ENCODE results near the gene PLOD2.

Gene PLOD2

DNA sequence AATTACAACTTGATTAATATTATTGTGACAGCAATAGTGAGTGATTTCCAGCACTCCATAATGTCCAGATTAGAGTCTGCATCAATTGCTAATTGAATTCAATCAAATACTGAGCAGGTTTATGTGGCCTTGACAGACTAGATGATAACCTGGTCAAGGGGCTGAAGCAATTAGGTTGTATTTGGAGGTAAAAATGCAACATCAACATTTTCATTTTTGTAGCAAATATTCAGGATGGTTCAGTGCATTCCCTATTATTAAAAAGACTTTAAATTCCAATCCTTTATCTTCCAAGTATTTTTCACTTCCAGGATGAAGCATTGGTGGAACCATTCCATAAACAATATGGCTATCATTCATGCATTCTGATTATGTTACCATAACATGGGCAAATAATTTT is 120.4 kb downstream of the PLOD2 start:
- DNase-seq (ENCODE audit: low spot score): no peak

GRCh38 chr3:146037697-146038096 is 123.3 kb downstream of the PLOD2 start:
- no peak for DNase-seq (ENCODE audit: low spot score)

DNA sequence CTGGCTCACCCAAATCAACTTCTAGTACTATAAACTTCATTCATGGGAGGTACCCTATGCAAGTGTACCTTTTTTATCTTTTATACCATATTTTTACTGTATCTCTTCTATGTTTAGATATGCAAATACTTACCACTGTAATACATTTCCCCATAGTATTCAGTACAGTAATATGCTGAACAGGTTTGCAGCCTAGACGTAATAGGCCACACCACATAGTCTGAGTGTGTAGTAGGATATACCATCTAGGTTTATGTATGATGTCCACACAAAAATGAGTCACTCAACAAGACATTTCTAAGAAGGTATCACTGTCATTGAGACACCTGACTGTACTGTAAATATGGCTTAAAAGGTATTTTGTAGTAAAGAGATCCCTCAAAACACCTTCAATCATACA is 124.7 kb downstream of the PLOD2 start:
- DNase-seq (ENCODE audit: low spot score): no peak

DNA sequence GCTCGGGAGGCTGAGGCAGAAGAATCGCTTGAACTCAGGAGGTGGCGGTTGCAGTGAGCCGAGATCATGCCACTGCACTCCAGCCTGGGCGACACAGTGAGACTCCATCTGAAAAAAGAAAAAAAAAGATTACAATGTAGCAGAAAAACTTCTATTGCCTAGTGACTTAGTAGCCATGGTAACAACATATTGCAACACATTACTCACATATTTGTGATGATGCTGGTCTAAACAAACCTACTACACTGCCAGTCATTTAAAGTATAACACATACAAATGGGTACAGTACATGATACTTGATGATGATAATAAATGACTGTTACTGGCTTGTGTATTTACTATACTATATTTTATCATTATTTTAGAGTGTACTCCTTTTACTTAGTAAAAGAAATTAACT is 125.6 kb downstream of the PLOD2 start:
- no peak for DNase-seq (ENCODE audit: low spot score)

DNA sequence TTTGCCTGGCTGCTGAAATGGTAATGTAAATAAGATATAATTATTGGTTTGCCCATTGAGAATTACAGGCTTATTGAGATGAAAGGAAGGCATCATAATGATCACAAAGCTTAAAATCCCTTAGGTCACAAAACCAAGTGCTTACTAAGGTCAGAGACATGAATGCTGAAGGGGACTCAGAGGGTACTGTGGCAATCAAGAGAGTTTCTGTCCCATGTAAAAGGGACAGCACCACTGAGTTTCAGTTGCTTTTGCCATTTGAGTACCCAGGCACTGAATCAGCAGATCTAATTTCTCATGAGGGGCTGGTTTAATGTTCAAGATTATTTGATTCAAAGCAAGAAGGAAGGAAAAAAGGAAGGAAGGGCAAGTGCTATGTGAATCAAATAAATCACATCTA is 127.0 kb downstream of the PLOD2 start:
- DNase-seq (ENCODE audit: low spot score): no peak

DNA sequence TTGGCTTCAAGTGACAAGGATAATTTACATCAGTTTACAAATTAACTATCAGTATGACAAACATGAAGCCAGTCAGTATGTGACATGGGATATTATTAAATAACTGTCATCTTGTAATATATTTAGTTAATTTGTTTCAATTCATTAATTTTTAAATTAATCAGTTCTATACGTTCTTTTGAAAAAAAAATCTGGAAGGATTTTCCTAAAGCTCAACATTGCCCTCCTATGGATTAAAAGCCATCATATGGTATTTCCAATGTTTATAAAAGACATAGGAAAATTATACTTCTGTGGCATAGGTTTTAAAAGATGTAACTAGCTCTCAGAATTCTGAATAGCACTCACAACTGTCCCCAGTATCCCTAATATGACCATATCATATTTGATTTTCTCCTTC is 134.4 kb downstream of the PLOD2 start:
- DNase-seq (ENCODE audit: low spot score): no peak

- DNase-seq (ENCODE audit: low spot score): no peak
Measured at GRCh38 chr3:146024260-146024659, 136.7 kb downstream of the PLOD2 start.

GRCh38 chr3:146020969-146021368 is 140.0 kb downstream of the PLOD2 start:
- peak; percentile 3 for DNase-seq (ENCODE audit: low spot score)

DNA sequence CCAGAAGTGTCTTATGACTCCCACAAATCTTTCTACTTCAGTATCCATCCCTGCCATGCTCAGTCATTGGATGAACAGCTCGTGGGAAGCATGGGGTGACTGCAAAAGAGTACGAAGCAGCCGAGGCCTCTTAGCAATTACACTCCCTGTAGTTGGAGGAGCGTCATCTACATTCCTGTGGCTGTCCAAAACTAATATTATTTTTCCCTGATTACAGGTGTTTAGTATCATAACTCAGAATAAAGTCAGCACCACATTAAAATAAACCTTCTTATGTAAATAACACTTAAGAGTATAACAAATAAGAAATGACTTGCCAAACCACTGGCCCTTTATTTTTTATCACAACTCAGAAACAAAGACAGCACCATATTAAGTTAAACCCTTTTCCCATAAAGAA is 141.5 kb downstream of the PLOD2 start:
- DNase-seq (ENCODE audit: low spot score): no peak
